GM20431 (cell line): Measurements from ENCODE around the gene MSRB2.

Experiments used
- in situ Hi-C: fragments of 300-500 bp; cut with MseI, MboI; formaldehyde crosslinking; loops from one replicate; pipeline ENCODE4 v1.15.0; 2020; ENCODE audit warnings: low sequenced_read_pairs; ENCODE audit not compliant: unreplicated experiment

Gene MSRB2

DNA sequence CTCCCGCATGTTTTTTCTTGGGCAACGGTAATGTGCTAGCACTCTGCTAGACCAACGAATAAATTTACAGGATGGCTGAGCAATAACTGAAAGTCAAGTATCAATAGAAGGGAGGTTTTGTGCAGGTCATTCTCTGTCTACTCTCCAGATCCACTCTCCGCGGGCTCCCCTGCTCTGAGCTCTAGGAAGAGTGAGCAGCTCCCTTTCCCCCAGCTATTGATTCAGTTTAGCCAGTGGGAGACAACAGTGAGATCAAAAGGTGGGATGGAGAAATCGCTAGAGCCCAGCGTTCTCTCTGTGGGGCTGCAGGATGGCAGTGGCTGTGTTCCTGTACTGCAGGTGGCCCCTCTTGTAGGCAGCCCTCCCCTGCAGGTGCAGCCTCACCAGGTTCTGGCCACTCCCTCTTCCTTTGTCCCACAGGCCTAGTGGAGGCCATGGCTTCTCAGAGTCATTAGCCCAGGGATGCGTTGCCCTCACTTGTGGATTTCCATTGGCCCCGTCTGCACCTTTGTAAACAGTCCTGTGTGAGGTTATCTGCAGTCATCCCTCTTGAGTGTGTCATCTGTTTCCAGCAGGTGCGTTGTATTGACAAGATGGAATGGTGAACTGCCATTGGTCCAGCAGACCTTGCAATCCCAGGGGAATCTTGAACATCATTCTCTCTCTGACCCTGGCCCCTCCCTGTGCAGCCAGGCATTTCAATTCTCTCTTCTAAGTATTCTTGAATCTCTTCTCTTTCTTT, 11.1 kb downstream of the MSRB2 start:
- in situ Hi-C loops = no loop called here

GRCh38 chr10:23110722-23111516, 15.5 kb downstream of the MSRB2 start:
- in situ Hi-C loops = no loop called here

- in situ Hi-C loops = no loop called here
These were observed 16.3 kb downstream of the MSRB2 start for GRCh38 chr10:23111517-23112286.

DNA sequence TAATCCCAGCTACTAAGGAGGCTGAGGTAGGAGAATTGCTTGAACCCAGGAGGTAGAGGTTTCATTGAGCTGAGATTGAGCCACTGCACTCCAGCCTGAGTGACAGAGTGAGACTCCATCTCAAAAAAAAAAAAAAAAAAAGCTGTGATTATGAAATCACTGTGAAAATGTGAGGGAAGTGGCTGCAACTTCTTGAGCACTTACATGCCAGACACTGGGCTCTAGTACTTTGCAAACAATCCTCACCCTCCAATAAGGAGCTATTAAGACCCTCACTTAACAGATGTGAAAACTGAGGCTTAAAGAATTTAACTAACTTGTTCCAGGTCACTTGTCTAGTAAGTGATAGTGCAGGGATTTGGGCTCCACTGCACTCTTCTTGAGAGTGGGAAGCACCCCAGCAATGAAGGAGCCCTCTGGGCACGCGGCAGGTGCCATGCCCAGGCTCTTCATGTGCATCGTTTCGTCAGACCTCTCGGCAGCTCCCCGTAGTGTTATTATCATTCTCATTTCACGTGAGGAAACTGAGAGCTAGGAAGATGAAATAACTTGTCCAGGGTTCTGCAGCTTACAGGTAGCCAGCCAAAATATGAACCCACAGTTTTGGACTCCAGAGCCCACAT, 19.0 kb downstream of the MSRB2 start:
- in situ Hi-C loops = no loop called here

GRCh38 chr10:23116486-23117205, 21.3 kb downstream of the MSRB2 start:
- in situ Hi-C loops = no loop called here

GRCh38 chr10:23120001-23120934, 24.9 kb downstream of the MSRB2 start:
- in situ Hi-C loops = no loop called here

DNA sequence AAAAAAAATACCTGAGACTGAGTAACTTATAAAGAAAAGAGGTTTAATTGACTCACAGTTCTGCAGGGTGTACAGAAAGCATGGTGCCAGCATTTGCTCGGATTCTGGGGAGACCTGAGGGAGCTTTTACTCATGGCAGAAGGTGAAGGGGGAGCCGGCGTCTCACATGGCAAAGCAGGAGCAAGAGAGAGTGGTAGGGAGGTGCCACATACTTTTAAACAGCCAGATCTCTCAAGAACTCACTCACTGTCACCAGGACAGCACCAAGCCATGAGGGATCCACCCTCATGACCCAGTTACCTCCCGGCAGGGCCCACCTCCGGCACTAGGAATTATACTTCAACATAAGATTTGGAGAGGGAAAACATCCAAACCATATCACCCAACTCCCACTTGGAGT, 25.8 kb downstream of the MSRB2 start:
- in situ Hi-C loops = no loop called here

DNA sequence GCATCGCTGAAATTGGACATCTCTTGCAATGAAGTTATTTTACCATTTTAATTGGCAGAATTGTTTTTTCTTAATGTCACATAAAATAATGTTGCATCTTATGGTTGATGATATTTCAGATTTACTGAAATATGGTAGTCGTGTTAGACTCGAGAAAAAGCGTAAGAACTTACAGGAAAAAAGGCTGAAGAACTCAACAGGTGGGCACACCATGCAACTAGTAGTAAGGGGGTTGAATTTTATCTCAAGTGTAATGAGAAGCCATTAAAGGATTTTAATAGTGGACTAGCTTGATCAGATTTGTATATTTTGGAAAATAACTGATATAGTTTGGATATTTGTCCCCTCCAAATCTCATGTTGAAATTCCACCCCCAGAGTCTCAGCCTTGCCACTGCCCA, 41.1 kb downstream of the MSRB2 start:
- in situ Hi-C loops = no loop called here

GRCh38 chr10:23139677-23140076, 44.3 kb downstream of the MSRB2 start:
- in situ Hi-C loops = no loop called here

DNA sequence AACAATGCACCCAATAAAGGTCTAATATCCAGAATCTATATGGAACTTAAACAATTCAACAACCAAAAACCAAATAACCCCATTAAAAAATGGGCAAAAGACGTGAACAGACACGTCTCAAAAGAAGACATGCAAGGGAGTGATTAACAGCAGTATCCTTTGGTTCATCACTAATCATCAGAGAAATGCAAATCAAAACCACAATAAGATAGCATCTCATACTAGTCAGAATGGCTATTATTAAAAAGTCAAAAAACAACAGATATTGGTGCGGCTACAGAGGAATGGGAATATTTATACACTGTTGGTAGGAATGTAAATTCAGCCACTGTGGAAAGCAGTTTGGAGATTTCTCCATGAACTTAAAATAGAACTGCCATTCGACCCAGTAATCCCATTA, 46.6 kb downstream of the MSRB2 start:
- in situ Hi-C loops = no loop called here

DNA sequence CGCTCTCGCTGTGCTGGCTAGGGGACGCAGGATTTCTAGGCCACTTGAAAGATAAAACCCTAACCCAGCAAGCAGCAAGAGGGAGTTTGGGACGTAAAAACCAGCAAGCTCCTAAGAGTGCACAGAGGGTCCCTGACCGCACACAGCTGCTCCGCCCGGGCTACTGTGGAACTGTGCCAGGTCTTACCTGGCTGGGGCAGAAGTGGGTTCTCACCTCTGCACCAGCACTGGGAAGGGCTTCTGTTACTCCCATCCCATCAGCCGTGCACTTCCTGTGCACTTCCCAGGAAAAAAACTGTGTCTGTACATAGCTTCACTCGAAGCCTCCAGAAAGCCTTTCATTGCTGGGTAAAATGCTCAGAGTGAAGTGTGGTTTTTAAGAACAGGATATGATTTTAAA, 50.9 kb downstream of the MSRB2 start:
- in situ Hi-C loops = no loop called here

- in situ Hi-C loops = no loop called here
These were observed 51.7 kb downstream of the MSRB2 start for GRCh38 chr10:23147035-23147434.

DNA sequence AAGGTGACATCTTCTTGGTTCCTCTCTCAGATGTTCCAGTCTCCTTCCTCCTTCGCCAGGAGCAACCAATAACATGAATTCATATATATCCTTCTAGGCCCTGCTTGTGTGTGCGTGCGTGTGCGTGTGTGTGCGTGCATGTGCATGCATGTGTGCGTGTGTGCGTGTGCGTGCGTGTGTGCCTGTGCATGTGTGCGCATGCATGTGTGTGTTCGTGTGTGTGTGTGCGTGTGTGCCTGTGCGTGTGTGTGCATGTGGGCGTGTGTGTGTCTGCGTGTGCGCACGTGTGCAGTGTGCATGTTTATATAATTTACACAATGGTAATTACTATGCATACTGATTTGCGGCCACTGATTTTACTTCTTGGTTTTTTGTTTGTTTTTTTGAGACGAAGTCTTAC, 52.8 kb downstream of the MSRB2 start:
- in situ Hi-C loops = no loop called here

GRCh38 chr10:23150091-23150490, 54.7 kb downstream of the MSRB2 start:
- in situ Hi-C loops = loop anchor here (25.0 kb wide), 1 partner anchor 137 kb away; no protein-coding TSS in a partner anchor

GRCh38 chr10:23150610-23151009, 55.2 kb downstream of the MSRB2 start:
- in situ Hi-C loops = loop anchor here (25.0 kb wide), 1 partner anchor 137 kb away; no protein-coding TSS in a partner anchor

DNA sequence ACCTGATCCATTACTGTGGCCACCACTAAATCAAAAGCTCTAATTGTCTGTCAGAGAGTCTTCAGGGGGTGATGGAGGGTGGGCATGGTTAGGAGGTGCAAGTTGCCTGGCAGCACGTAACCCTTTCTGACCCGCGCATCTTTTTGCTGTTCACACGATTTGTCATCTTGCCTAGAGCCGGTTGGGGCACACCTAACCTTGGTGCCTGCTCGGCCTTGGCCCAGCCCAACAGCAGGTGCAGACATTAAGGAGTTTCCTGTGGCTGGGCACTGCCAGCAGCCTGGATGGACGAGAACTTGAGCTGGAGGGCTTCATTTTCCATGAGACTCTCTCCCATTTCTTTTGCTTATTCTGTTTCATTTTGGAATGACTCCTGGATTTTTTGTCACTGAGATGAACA, 55.7 kb downstream of the MSRB2 start:
- in situ Hi-C loops = loop anchor here (25.0 kb wide), 1 partner anchor 136 kb away; no protein-coding TSS in a partner anchor

GRCh38 chr10:23155169-23155568, 59.8 kb downstream of the MSRB2 start:
- in situ Hi-C loops = loop anchor here (25.0 kb wide), 1 partner anchor 132 kb away; no protein-coding TSS in a partner anchor

DNA sequence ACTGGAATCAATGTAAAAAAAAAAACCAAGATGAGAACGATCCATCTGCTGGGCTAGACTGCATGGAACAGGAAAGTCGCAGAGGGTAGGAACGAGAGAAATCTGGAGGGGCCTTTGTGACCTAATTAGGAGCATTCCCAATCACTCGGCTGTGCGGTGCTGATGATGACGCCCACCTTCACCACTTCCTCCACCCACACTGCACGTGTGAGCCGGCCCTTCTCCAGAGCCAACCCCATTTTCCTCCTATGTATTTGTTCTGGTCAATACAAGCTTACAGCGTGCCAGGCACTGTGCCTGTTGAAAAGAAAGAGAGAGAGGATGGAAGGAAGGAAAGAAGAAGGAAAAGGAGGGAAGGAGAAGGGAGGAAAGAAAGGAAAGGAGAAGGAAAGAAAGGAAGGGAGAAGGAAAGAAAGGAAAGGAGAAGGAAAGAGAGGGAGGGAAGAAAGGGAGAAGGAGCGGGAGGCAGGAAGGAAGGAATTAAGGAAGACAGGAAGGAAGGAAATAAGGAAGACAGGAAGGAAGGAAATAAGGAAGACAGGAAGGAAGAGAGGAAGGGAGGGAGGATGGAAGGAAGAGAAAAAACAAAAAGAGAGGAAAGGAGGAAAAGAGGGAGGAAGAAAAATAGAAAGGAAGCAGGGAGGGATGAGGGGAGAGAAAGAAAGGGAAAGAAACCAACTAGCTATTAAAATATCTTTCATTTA, 61.2 kb downstream of the MSRB2 start:
- in situ Hi-C loops = loop anchor here (25.0 kb wide), 1 partner anchor 131 kb away; no protein-coding TSS in a partner anchor
